HG03521 (cell line): Measurements from ENCODE around the gene GCSAM.
"Not testable (repeated sequence)": the region's sequence is repeated elsewhere in the genome, so short reads cannot be mapped to it uniquely, and the experiment has no call there.

ENCODE experiments used
- ATAC-seq: cut with Tn5 transposase; IDR thresholded peaks from one replicate; pipeline ENCODE4 v1.9.1; 2021; ENCODE audit warnings: mild to moderate bottlenecking, moderate library complexity; ENCODE audit not compliant: unreplicated experiment

The GCSAM gene

GRCh38 chr3:112074616-112075497 is 58.2 kb downstream of the GCSAM start:
- peak; percentile 92 for ATAC-seq

GRCh38 chr3:112074006-112074405 is 59.0 kb downstream of the GCSAM start:
- no peak for ATAC-seq

- not testable (repeated sequence) for ATAC-seq
Observed at GRCh38 chr3:112072387-112073060, 60.5 kb downstream of the GCSAM start.
